ENCODE measurements around the gene PRKN.

PRKN gene

DNA sequence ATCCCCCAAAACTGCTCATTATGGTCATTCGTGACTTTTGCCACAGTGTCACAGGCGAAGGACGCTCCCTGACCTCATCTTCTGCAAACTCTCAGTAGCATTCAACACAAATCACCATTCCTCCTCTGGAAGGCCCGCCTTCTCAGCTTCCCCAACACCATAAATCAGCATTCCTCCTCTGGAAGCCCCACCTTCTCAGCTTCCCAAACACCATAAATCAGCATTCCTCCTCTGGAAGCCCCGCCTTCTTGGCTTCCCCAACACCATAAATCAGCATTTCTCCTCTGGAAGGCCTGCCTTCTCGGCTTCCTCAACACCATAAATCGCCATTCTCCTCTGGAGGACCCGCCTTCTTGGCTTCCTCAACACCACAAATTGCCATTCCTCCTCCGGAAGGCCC is 1165.7 kb downstream of the PRKN start (continued):
- TF ChIP-seq ESRRG (CRISPR knock-in tag; IDR thresholded peaks at IDR 0.05), result no peak
- no peak for TF ChIP-seq PPARA (CRISPR knock-in tag; IDR thresholded peaks at IDR 0.05; ENCODE audit: borderline replicate concordance)
- no peak for TF ChIP-seq RARB (CRISPR knock-in tag; IDR thresholded peaks at IDR 0.05)
- TF ChIP-seq TCF4 (CRISPR knock-in tag; IDR thresholded peaks at IDR 0.05; ENCODE audit: borderline replicate concordance), result no peak
- TF ChIP-seq ISL1 (CRISPR knock-in tag; IDR thresholded peaks at IDR 0.05), result no peak
- TF ChIP-seq TOX (CRISPR knock-in tag; IDR thresholded peaks at IDR 0.05; ENCODE audit: borderline replicate concordance), result no peak
- TF ChIP-seq GLIS3 (CRISPR knock-in tag; IDR thresholded peaks at IDR 0.05), result no peak
- no peak for TF ChIP-seq ZNF70 (CRISPR knock-in tag; IDR thresholded peaks at IDR 0.05)
- TF ChIP-seq ZC3H10 (CRISPR knock-in tag; IDR thresholded peaks at IDR 0.05), result no peak
- TF ChIP-seq, protein P1, sequence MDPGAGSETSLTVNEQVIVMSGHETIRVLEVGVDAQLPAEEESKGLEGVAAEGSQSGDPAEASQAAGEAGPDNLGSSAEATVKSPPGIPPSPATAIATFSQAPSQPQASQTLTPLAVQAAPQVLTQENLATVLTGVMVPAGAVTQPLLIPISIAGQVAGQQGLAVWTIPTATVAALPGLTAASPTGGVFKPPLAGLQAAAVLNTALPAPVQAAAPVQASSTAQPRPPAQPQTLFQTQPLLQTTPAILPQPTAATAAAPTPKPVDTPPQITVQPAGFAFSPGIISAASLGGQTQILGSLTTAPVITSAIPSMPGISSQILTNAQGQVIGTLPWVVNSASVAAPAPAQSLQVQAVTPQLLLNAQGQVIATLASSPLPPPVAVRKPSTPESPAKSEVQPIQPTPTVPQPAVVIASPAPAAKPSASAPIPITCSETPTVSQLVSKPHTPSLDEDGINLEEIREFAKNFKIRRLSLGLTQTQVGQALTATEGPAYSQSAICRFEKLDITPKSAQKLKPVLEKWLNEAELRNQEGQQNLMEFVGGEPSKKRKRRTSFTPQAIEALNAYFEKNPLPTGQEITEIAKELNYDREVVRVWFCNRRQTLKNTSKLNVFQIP (CRISPR knock-in tag; IDR thresholded peaks at IDR 0.05; ENCODE audit: borderline replicate concordance, low read depth), result no peak
- TF ChIP-seq, protein P2, sequence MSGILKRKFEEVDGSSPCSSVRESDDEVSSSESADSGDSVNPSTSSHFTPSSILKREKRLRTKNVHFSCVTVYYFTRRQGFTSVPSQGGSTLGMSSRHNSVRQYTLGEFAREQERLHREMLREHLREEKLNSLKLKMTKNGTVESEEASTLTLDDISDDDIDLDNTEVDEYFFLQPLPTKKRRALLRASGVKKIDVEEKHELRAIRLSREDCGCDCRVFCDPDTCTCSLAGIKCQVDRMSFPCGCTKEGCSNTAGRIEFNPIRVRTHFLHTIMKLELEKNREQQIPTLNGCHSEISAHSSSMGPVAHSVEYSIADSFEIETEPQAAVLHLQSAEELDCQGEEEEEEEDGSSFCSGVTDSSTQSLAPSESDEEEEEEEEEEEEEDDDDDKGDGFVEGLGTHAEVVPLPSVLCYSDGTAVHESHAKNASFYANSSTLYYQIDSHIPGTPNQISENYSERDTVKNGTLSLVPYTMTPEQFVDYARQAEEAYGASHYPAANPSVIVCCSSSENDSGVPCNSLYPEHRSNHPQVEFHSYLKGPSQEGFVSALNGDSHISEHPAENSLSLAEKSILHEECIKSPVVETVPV (CRISPR knock-in tag; IDR thresholded peaks at IDR 0.05), result no peak

DNA sequence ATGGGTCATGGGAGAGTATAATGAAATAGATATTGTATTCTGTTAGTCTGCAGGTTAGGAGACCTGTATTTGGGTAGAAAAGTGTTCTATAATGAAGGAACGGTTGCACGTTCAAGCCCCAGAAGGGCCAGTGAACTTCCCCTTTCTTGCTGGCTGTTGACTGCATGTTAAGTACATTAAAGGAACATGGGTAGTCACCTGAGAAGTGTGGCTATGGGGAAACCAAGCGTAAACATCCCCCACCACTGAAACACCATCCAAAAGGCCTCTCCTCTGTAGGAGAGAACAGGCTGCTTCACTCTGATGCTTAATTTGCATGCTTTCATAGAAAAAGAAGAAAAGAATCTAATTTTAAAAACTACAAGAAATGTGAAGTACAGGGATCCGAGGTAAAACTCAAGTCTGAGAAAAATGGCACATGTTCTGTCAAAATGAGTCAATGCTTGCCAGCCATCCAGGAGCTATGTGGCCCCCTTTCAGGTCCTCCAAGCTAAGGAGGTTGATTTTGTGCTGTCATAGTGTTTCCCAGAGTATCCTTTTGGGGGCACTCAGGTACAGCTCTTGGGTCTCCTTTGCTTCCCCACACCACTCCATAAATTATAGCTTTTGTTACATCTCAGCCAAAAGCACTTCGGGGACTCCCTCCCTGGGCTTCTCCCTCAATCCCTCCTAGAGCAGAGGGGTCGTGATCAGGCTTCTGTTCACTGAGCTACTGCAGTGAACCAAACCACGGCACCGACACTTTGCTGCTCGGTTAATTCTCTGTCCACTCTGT is 1170.0 kb downstream of the PRKN start:
- no peak for ATAC-seq
- TF ChIP-seq ZC3H10 (CRISPR knock-in tag; IDR thresholded peaks at IDR 0.05) (no peak), OSR1 (CRISPR knock-in tag; IDR thresholded peaks at IDR 0.05) (no peak), TSHZ2 (CRISPR knock-in tag; IDR thresholded peaks at IDR 0.05) (no peak), PATZ1 (CRISPR knock-in tag; IDR thresholded peaks at IDR 0.05; ENCODE audit: borderline replicate concordance) (no peak), ESRRG (CRISPR knock-in tag; IDR thresholded peaks at IDR 0.05) (no peak), ISL1 (CRISPR knock-in tag; IDR thresholded peaks at IDR 0.05) (no peak), CREB5 (CRISPR knock-in tag; IDR thresholded peaks at IDR 0.05; ENCODE audit: low read depth) (no peak), ZNF8 (CRISPR knock-in tag; IDR thresholded peaks at IDR 0.05) (no peak)
- TF ChIP-seq, protein P1 (CRISPR knock-in tag; IDR thresholded peaks at IDR 0.05; ENCODE audit: borderline replicate concordance, low read depth), result no peak

GRCh38 chr6:161554883-161555282 is 1172.7 kb downstream of the PRKN start:
- ATAC-seq, result no peak
- TF ChIP-seq PATZ1 (CRISPR knock-in tag; IDR thresholded peaks at IDR 0.05; ENCODE audit: borderline replicate concordance) (no peak), RARB (CRISPR knock-in tag; IDR thresholded peaks at IDR 0.05) (no peak), TCF4 (CRISPR knock-in tag; IDR thresholded peaks at IDR 0.05; ENCODE audit: borderline replicate concordance) (no peak), ARNTL (CRISPR knock-in tag; IDR thresholded peaks at IDR 0.05; ENCODE audit: borderline replicate concordance, low read depth) (no peak), ZNF70 (CRISPR knock-in tag; IDR thresholded peaks at IDR 0.05) (no peak), PPARA (CRISPR knock-in tag; IDR thresholded peaks at IDR 0.05; ENCODE audit: borderline replicate concordance) (no peak), OSR1 (CRISPR knock-in tag; IDR thresholded peaks at IDR 0.05) (no peak), ZC3H10 (CRISPR knock-in tag; IDR thresholded peaks at IDR 0.05) (no peak), ZNF565 (CRISPR knock-in tag; conservative IDR thresholded peaks at IDR 0.05; ENCODE audit: low read depth) (no peak), ISL1 (CRISPR knock-in tag; IDR thresholded peaks at IDR 0.05) (no peak), CSDC2 (CRISPR knock-in tag; IDR thresholded peaks at IDR 0.05) (no peak)
- TF ChIP-seq, protein P2 (CRISPR knock-in tag; IDR thresholded peaks at IDR 0.05), result no peak

Measured in SK-N-SH treated with all-trans-retinoic acid at 6 μM for 48 hours (cell line).